HG03565 (cell line): Measurements from ENCODE around the gene AIG1.
"Not testable (repeated sequence)": the region's sequence is repeated elsewhere in the genome, so short reads cannot be mapped to it uniquely, and the experiment has no call there.

Experiments used
- ATAC-seq: cut with Tn5 transposase; IDR thresholded peaks from one replicate; pipeline ENCODE4 v1.9.1; 2021; ENCODE audit warnings: mild to moderate bottlenecking, moderate library complexity; ENCODE audit not compliant: unreplicated experiment

The AIG1 gene, protein sequence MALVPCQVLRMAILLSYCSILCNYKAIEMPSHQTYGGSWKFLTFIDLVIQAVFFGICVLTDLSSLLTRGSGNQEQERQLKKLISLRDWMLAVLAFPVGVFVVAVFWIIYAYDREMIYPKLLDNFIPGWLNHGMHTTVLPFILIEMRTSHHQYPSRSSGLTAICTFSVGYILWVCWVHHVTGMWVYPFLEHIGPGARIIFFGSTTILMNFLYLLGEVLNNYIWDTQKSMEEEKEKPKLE

GRCh38 chr6:143060806-143061596 is at the start of gene AIG1:
AIG1 (plus strand) TSS chr6:143060889; CDS start chr6:143060926, 37 bp downstream.
- ATAC-seq, result peak; percentile 41

- peak; percentile 43 for ATAC-seq
Observed at GRCh38 chr6:143014764-143015163, 45.9 kb upstream of the AIG1 start.

- peak; percentile 36 for ATAC-seq
Observed at GRCh38 chr6:143015300-143015706, 45.4 kb upstream of the AIG1 start.

DNA sequence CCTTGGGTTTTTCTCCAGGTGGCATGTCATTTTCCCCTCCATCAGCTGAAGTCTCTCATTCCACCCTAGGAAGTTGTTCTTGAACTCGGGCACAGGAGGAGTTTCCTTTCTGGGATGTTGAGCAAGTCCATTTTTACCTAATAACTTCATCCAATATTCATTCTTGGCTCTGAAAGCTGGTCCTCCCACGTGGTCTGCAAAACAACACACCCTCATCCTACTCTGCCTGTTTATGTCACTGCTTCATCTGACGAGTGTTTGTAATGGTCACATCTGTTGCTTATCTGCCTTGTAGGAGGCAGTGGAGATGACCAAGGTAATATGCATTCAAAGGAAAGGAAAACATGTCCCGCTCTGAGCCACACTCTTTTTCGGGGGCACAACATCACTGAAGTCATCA is 41.7 kb upstream of the AIG1 start:
- ATAC-seq, result no peak

GRCh38 chr6:143020862-143021261 is 39.8 kb upstream of the AIG1 start:
- not testable (repeated sequence) for ATAC-seq

- ATAC-seq, result no peak
Observed at GRCh38 chr6:143021543-143021942, 39.1 kb upstream of the AIG1 start.

DNA sequence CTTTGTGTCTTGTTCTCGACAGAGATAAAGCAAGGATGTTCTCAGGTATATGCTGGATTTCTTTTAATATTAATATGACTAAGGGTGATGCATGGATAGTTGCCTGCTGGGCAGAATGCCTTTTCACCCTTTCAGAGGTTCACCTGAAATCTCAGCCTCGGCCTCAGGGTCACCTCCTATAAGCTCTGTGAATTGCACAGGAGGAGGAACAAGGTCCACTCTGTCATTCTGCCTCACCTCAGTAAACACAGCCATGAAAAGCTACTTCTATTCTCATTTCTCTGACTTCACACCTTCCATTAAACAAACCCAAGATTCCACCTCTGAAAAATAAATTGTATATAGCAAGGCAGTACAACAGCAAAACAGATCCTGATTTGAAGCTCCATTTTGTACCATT is 38.1 kb upstream of the AIG1 start:
- no peak for ATAC-seq

GRCh38 chr6:143023695-143024094 is 37.0 kb upstream of the AIG1 start:
- no peak for ATAC-seq

GRCh38 chr6:143024977-143025376 is 35.7 kb upstream of the AIG1 start:
- ATAC-seq, result no peak

GRCh38 chr6:143026696-143027449 is 33.8 kb upstream of the AIG1 start:
- no peak for ATAC-seq

GRCh38 chr6:143034689-143035334 is 25.9 kb upstream of the AIG1 start:
- no peak for ATAC-seq

DNA sequence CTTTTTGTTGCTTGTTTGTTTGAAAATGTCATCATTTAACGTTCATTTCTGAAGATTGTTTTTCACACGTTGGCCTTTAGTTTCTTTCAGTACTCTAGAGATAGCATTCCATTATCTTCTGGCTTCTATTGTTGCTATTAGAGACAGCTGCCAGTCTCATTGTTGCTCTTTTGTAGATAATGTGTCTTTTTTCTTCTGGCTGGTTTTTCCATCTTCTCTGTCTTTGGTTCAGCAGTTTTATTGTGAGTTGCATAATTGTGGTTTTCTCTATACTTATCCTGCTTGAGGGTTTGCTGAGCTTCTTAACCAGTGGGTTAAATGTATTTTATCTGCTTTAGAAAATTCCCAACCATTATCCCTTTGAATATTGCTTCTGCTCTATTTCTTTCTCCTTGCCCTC is 23.2 kb upstream of the AIG1 start:
- ATAC-seq, result no peak

- ATAC-seq, result no peak
Observed at GRCh38 chr6:143038833-143039232, 21.9 kb upstream of the AIG1 start.

DNA sequence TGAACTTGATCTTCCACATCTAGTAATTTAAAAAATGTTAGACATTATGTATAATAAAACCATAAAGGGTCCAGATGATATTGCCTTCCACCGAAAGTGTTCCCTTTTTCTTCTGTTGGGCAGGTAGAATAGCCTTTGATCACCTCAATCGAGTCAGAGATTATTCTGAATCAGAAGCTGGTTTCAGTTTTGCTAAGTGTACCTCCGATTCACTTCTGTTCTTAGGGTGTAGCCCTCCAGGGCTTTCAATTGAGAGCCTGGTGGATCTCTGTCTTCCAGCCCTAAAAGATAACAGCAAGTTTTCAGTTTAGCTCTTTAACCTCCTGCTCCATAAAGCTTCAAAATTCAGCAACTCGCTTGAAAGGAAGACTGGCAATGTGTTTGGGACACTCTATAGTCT is 21.1 kb upstream of the AIG1 start:
- no peak for ATAC-seq

DNA sequence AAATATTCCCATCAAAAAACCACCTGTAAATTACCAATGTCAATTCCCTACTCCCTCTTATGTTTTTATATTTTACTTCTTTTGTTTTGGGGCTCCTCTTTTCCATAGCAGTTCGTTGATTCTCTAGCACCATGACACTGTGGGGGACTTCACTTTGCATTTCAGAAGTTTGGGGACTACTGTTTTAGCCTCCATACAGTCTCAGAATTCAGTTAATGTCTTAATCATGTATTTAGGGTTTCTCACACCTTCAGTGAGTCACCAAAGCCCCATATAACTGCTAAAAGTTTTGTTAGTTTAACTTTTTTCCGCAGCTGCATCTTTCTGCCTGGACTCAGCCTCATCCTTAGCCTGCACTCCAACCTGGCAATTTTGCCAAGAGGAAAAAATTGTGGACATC is 20.7 kb upstream of the AIG1 start:
- no peak for ATAC-seq

DNA sequence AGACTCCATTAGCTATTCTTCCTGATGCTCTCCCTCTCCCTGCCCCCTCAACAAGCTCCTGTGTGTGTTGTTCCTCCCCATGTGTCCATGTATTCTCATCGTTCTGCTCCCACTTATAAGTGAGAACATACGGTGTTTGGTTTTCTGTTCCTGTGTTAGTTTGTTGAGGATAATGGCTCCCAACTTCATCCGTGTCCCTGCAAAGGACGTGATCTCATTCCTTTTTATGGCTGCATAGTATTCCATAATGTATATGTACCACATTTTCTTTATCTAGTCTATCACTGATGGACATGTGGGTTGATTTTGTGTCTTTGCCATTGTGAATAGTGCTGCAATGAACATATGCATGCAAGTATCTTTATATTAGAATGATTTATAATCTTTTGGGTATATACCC is 16.3 kb upstream of the AIG1 start:
- ATAC-seq, result not testable (repeated sequence)

DNA sequence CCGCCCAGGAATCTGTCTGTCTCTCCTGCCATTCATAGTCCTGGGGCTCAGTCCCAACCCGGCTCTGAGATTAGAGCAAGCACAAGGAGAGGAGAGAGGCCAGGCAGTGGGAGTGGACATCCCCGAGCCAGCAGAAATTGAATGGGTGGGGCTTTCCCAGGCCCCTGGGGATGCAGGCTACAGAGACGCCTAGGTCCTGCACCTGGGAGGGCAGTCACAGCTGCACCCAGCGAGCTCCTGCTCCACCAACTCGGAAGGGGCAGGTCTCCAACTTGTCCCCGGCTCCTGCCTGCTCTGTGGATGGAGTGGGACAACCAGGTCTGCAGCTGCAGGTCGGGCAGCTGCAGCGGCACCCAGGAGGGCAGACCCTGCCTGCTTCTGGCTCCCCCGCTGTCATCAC is 11.1 kb upstream of the AIG1 start:
- no peak for ATAC-seq

DNA sequence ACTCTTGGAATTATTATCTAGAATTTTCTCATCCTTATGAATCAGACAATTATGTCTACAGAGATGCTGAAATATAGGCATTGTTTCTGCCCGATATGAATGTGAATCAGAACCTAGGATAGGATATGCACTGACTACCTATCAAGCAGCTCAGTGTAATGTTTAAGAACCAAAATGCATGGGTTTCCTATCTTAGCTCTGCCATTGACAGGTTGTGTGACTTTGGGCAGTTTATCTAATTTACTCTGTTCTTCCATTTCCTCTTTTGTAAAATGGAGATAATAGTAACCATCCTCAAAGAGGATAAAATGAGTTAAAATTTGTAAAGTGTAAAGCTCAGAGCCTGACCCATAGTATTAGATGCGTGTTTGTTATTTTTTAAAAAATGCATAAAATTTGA is 10.2 kb upstream of the AIG1 start:
- ATAC-seq, result no peak

- no peak for ATAC-seq
Observed at GRCh38 chr6:143052282-143052681, 8.4 kb upstream of the AIG1 start.

DNA sequence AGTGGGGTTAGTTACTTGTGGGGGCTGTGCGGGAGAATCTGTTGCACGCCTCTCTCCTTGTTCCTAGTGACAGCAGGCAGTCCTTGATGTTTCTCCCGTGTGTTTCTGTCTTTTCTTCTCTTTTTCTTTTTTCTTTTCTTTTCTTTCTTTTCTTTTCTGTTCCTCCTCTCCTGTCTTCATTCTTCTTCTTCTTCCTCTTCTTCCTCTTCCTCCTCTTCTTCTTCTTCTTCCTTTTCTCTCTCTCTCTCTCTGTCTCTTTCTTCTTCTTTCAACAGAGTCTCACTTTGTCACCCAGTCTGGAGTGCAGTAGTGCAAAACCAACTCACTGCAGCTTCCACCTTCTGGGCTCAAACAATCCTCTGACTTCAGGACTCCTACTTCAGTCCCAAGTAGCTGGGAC is 6.8 kb upstream of the AIG1 start:
- ATAC-seq, result no peak

DNA sequence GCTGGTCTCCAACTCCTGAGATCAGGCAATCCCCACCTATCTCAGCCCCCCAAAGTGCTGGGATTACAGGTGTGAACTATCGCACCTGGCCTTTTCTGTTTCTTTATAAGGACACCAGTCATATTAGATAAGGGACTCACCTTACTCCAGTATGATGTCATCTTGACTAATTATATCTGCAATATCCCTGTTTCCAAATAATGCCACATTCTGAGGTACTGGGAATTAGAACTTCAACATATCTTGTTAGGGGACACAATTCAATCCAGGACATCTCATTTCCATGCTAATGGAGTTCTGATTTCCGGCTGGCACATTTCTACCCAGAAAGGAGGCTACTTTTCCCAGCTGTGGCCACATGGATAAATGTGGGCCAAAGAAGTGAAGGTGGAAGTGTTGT is 6.4 kb upstream of the AIG1 start:
- no peak for ATAC-seq
